ENCODE measurements around the gene BAIAP2L2.

GRCh38 chr22:38077096-38077495, 33.4 kb downstream of the BAIAP2L2 start:
- TF ChIP-seq CTCF (IDR thresholded peaks at IDR 0.05), result no peak
- TF ChIP-seq POLR2A (IDR thresholded peaks at IDR 0.05), result no peak
